HG03442 (cell line): ENCODE data around the gene DLGAP1.

Source experiments
- ATAC-seq: cut with Tn5 transposase; IDR thresholded peaks from one replicate; pipeline ENCODE4 v1.9.1; 2021; ENCODE audit warnings: mild to moderate bottlenecking, moderate library complexity; ENCODE audit not compliant: unreplicated experiment

DLGAP1 gene

DNA sequence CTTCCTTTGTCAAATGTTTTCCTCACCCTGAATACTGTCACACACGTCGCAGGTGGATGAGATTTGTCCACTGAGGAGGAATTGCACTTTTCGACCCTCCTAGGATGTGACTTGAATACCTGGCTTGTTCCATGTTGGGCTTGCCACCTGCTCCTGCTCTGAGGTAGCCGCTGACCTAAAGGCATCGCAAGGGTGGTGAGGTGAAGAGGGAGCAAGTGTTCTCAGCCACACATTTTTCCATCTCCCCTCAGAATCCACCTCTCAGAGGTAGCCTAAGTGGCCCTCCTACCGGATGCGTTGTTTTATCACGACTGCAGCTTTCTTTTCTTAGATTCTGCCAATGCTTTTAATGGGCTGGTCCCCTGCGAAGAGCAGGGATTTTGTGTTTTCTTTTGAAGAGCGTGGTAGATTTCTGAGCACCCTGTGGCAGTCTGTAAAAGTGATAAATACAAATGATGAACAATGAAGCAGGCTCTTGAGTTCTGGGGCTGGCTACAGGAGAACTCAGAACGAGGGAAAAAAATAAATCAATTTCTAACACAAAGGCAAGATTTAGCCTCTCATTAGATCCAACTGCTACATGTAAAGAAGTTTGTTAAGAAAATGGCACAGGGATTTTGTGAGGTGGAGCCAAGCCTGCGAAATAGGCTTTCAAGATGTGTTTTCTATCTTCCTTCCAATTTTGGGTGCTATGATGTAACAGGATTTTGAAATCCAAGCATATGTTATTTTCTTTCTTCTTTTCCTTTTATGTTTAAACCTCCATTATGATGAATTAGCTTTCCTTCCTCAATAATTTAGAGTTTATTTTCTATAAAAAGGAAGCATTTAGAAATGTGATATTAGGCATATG, 618.4 kb downstream of the DLGAP1 start:
- ATAC-seq, result no peak

DNA sequence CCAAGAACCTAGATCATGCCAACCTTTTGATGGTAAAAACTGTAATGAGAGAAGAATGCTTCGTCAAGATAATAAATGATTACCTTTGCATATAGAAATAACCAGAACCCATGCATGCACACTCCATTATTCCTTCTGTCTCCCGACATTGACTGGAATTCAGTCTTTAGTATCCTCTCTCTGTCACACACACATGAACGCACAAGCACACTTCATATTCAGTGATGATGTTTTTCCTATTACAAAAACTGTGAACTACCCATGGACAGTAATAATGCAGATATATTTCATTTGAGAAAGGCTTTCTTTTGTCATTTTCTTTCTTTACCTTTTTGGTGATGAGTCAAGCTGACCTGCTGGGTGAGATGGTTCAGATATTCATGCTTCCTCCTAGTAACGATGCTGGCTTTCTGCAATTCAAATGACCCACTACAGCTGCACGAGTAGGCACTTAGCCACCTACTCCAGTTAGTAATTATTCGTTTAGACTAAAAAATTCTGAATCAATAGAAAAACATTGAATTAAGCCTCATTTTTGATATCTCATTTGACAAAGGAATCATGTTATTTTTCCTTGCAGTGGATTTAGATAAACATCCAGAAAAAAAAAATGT, 623.0 kb downstream of the DLGAP1 start:
- ATAC-seq, result no peak

- ATAC-seq, result no peak
Observed at GRCh38 chr18:3830604-3831003, 624.5 kb downstream of the DLGAP1 start.

GRCh38 chr18:3827236-3827845, 627.8 kb downstream of the DLGAP1 start:
- no peak for ATAC-seq

DNA sequence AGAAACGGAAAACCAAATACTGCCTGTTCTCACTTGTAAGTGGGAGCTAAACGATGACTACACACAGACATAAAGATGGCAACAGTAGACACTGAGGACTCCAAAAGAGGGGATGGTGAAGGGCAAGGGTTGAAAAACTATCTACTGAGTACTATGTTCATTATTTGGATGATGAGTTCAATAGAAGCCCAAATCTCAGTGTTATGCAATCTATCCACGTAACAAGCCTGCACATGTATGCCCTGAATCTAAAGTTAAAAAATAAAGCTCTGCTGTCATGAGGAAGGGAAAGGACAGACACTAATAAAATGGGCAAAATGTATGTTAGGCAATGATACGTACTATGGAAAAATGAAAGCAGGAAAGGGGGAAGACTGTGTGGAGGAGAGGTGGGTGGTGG, 629.1 kb downstream of the DLGAP1 start:
- ATAC-seq, result no peak

GRCh38 chr18:3824101-3824500, 631.0 kb downstream of the DLGAP1 start:
- no peak for ATAC-seq

- no peak for ATAC-seq
Observed at GRCh38 chr18:3823073-3823472, 632.0 kb downstream of the DLGAP1 start.

GRCh38 chr18:3821524-3821923, 633.6 kb downstream of the DLGAP1 start:
- ATAC-seq, result no peak

GRCh38 chr18:3819961-3820360, 635.1 kb downstream of the DLGAP1 start:
- ATAC-seq, result no peak

- no peak for ATAC-seq
Observed at GRCh38 chr18:3816610-3817363, 638.3 kb downstream of the DLGAP1 start.

- ATAC-seq, result no peak
Observed at GRCh38 chr18:3815991-3816390, 639.1 kb downstream of the DLGAP1 start.

DNA sequence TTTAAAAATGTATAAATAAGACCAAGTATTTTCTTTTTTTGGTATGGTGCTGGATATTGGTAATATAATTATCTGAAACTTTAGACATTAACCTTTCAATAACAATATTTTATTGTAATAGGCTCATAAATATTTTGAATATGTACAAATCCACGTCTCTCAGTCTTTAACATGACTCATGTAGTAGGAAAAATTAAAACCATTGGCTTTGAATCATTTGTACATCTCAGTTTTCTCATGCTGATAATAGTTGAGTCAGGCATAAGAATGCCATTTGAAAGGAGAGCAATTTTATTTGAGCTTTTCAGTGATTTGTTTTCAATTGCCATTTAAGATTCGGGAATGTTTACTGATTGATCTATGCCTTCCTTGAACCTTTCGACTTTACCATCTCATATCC, 640.3 kb downstream of the DLGAP1 start:
- ATAC-seq, result no peak

- no peak for ATAC-seq
Observed at GRCh38 chr18:3810296-3810695, 644.8 kb downstream of the DLGAP1 start.

DNA sequence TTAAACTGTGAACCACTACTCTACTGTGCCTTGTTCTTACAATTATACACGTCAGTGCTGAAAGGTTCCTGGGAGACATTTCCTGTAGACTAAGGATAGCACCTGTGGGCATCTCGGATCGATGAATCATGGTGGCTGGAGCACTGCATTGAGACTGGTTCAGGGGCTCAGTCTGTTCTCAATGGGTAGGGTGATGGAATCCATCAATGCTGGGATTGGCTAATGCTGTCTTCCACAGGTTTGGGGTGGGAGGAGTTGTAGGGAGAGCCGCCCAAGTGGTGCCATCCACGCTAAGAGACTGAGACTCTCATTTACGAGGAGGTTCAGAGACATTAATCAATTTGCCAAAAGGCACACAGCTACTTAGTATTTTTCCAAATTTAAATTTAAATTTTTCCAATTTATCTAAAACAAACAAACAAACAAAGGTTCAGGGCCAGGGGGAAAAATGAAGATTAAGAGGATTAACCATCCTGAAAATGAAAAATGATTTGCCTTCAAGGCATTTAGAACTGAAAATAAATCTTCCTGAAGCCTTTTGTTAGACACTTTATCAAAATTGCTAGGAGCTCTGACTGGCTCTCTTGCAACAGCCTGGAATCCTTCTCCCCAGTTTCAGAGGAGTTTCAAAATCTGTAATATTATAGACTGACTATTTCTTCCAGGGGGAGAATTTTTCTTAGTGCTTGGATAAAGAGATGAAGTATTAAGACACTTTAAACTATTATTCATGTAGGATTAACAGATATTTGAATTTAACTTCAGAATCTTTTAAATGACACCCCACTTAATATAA, 645.9 kb downstream of the DLGAP1 start:
- ATAC-seq, result no peak

DNA sequence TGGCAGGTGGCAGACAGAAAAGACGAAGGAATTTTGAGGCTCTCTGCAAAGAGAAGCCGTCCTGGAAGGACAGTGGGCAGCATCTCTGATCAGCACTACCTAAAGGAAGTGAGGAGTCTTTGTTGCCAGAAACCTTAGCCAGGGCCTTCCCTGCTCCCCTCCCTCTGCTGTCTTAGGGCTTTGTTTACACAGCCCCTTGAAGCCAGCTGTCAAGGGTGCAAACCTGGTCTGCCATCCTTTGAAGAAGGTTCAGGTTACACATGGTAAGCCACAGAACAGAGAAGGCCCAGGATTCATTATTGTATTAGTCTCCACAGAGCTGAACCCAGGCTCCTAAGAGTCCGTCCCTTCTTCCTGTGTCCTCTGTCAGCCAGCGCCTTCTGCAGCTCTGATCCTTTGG, 648.5 kb downstream of the DLGAP1 start:
- no peak for ATAC-seq

GRCh38 chr18:3804336-3804735, 650.8 kb downstream of the DLGAP1 start:
- no peak for ATAC-seq

- ATAC-seq, result no peak
Observed at GRCh38 chr18:3803350-3803749, 651.8 kb downstream of the DLGAP1 start.

DNA sequence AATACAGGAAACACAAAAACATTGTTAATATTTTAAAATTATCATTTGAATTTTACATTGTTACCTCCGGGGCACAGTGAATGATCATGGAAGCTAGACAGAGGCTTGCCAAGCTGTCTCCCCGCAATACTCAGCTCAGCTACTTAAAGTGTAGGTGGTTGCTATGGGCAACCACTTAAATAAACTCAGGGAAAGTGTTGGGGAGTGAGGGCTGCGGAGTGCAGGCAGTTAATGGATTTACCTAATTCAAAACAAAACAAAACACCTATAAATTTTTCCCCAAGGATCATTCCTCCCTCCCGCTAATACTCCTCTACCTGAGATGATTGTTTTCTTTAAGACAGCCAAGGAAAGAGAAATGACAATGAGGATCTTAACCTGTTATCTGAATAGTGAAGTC, 655.6 kb downstream of the DLGAP1 start:
- ATAC-seq, result no peak

DNA sequence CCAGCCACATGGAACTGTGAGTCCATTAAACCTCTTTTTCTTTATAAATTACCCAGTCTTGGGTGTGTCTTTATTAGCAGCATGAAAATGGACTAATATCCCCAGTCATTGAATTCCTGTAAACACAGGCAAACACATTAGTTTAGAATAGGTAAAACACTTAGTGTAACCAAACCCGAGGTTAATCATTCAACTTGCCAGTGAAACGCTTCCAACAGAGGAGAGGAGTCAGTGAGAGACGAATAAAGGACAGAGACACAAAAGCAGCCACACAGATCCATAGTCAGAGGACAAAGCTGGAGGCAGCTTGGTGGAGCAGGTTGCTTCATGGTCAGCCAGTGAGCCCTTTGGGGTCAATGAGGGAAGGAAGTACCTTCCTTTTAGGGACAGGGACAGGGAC, 657.1 kb downstream of the DLGAP1 start:
- no peak for ATAC-seq

DNA sequence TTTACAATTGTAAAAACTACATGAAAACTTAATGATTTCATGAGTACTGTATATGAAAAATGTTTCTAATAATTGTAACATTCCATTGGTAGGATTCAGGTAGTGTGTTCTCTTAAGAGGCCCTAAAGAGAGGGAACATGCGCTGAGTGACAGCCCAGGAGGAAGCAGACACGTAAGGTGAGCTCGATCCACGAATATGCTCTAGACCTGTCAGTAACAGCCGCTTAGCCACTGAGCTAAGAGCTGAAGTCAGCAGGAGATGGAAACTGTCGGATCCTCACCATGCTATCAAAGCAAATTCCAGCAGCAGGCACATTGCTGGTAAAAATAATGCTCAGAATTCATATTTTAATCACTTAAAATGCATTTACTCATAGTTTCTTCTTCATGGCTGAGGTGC, 658.7 kb downstream of the DLGAP1 start:
- no peak for ATAC-seq
